GM23338 (cell line): ENCODE measurements around the gene CHRNB4. TPM values are rescaled to one million over a fixed set of nuclear protein-coding genes. Genes with fewer than 3 reads are reported as not detected.

Source experiments
- ATAC-seq: fragments of 200-7000 bp; cut with Tn5 transposase; 3 replicates; pipeline ENCODE4 v1.9.1; 2020
- DNase-seq: peaks from one replicate; pipeline ENCODE4 v3.0.0-alpha.2; 2015; ENCODE audit warnings: low spot score
- H2AFZ ChIP-seq: fragments of 200-600 bp; sonication (generic); 2 replicates; pipeline ENCODE4 v1.8.0; 2016; ENCODE audit warnings: antibody characterized with exemption, mild to moderate bottlenecking, moderate library complexity
- H3F3A ChIP-seq: fragments of 200-600 bp; sonication (generic); replicated peaks from 2 replicates; pipeline ENCODE4 v1.8.0; 2017; ENCODE audit warnings: antibody characterized with exemption, mixed run types, low read depth
- H3K27ac ChIP-seq: fragments of 200-600 bp; sonication (generic); 2 replicates; pipeline ENCODE4 v1.6.1; 2016; ENCODE audit warnings: low read depth
- H3K27me3 ChIP-seq: fragments of 200-600 bp; sonication (generic); 2 replicates; pipeline ENCODE4 v1.8.0; 2016; ENCODE audit warnings: mild to moderate bottlenecking, mixed run types, moderate library complexity; ENCODE audit not compliant: insufficient read depth
- H3K36me3 ChIP-seq: fragments of 200-600 bp; sonication (generic); 2 replicates; pipeline ENCODE4 v1.8.0; 2016; ENCODE audit warnings: mild to moderate bottlenecking; ENCODE audit not compliant: insufficient read depth
- H3K4me1 ChIP-seq: fragments of 200-600 bp; sonication (generic); 2 replicates; pipeline ENCODE4 v1.8.0; 2016; ENCODE audit warnings: mild to moderate bottlenecking, moderate library complexity; ENCODE audit not compliant: insufficient read depth
- H3K4me2 ChIP-seq: fragments of 200-600 bp; sonication (generic); 2 replicates; pipeline ENCODE4 v1.7.1; 2017; ENCODE audit warnings: mixed run types
- H3K4me3 ChIP-seq: fragments of 200-600 bp; sonication (generic); 2 replicates; pipeline ENCODE4 v1.6.1; 2016; ENCODE audit warnings: mixed run types
- H3K79me2 ChIP-seq: fragments of 200-600 bp; sonication (generic); replicated peaks from 2 replicates; pipeline ENCODE4 v1.8.0; 2017; ENCODE audit warnings: mild to moderate bottlenecking; ENCODE audit not compliant: insufficient read depth
- H3K9me2 ChIP-seq: fragments of 200-600 bp; sonication (generic); 2 replicates; pipeline ENCODE4 v1.8.0; 2017; ENCODE audit not compliant: insufficient read depth
- H4K20me1 ChIP-seq: fragments of 200-600 bp; sonication (generic); replicated peaks from 2 replicates; pipeline ENCODE4 v1.8.0; 2017; ENCODE audit warnings: mild to moderate bottlenecking; ENCODE audit not compliant: insufficient read depth
- H3K27ac Mint-ChIP-seq: 2 replicates; pipeline ENCODE4 v1.8.0; 2020; ENCODE audit warnings: inconsistent platforms, mild to moderate bottlenecking, moderate library complexity, mixed read lengths
- H3K27me3 Mint-ChIP-seq: 3 replicates; pipeline ENCODE4 v1.8.0; 2022; ENCODE audit warnings: low read depth, mild to moderate bottlenecking, moderate library complexity, mixed read lengths, inconsistent platforms; ENCODE audit not compliant: insufficient read depth, poor library complexity
- H3K36me3 Mint-ChIP-seq: 3 replicates; pipeline ENCODE4 v1.8.0; 2021; ENCODE audit warnings: low read depth, mild to moderate bottlenecking, inconsistent platforms, moderate library complexity, mixed read lengths
- H3K4me1 Mint-ChIP-seq: 3 replicates; pipeline ENCODE4 v1.8.0; 2020; ENCODE audit warnings: mild to moderate bottlenecking, inconsistent platforms, mixed read lengths
- H3K4me3 Mint-ChIP-seq: 3 replicates; pipeline ENCODE4 v1.8.0; 2021; ENCODE audit warnings: moderate library complexity, mild to moderate bottlenecking, inconsistent platforms, mixed read lengths
- H3K9me3 Mint-ChIP-seq: 3 replicates; pipeline ENCODE4 v1.8.0; 2020; ENCODE audit warnings: moderate library complexity, mild to moderate bottlenecking, inconsistent platforms, mixed read lengths
- CREB1 ChIP-seq: fragments of 250-450 bp; sonication (Bioruptor Pico); IDR thresholded peaks from 2 replicates; pipeline ENCODE4 v1.5.0; 2020; ENCODE audit warnings: low read depth, mild to moderate bottlenecking, moderate library complexity
- CTCF ChIP-seq, 2 experiments: fragments of 200-600 bp in 1 of 2; sonication (generic) in 1 of 2; conservative IDR thresholded peaks; 2 replicates each; pipeline versions ENCODE4 v1.5.1 to v1.6.1; 2016 to 2017; ENCODE audit warnings: antibody characterized with exemption in 2 of 2, low read depth in 2 of 2, mild to moderate bottlenecking in 2 of 2, moderate library complexity in 1 of 2
- ETS1 ChIP-seq: IDR thresholded peaks from 2 replicates; pipeline ENCODE4 v1.6.1; 2016; ENCODE audit warnings: antibody characterized with exemption
- EZH2 ChIP-seq: fragments of 200-600 bp; sonication (generic); IDR thresholded peaks from one replicate; pipeline ENCODE4 v1.8.0; 2017; ENCODE audit warnings: antibody characterized with exemption, mild to moderate bottlenecking, low read depth; ENCODE audit not compliant: unreplicated experiment
- EZH2phosphoT487 ChIP-seq: fragments of 200-600 bp; sonication (generic); IDR thresholded peaks from one replicate; pipeline ENCODE4 v1.8.1; 2018; ENCODE audit warnings: antibody characterized with exemption; ENCODE audit not compliant: unreplicated experiment
- JUNB ChIP-seq: IDR thresholded peaks from one replicate; pipeline ENCODE4 v1.6.1; 2016; ENCODE audit warnings: antibody characterized with exemption; ENCODE audit not compliant: unreplicated experiment
- NANOG ChIP-seq: IDR thresholded peaks from 2 replicates; pipeline ENCODE4 v1.6.1; 2016; ENCODE audit warnings: antibody characterized with exemption, borderline replicate concordance
- POLR2AphosphoS5 ChIP-seq: IDR thresholded peaks from 2 replicates; pipeline ENCODE4 v1.6.1; 2016; ENCODE audit warnings: antibody characterized with exemption, low read depth
- STAT1 ChIP-seq: IDR thresholded peaks from one replicate; pipeline ENCODE4 v1.6.1; 2016; ENCODE audit warnings: antibody characterized with exemption; ENCODE audit not compliant: unreplicated experiment
- ZNF114 ChIP-seq: fragments of 250-450 bp; sonication (Bioruptor Pico); IDR thresholded peaks from 2 replicates; pipeline ENCODE4 v1.5.0; 2020; ENCODE audit warnings: mild to moderate bottlenecking, moderate library complexity
- ZNF331 ChIP-seq: fragments of 250-450 bp; sonication (Bioruptor Pico); IDR thresholded peaks from 2 replicates; pipeline ENCODE4 v1.5.0; 2020; ENCODE audit warnings: low read depth, mild to moderate bottlenecking, moderate library complexity
- polyA plus RNA-seq: library from polyadenylated mRNA; unstranded; fragments of >200 nt; fragmentation: Nextera tagmentation; extraction: Ambion mirVana; gene quantifications from 2 replicates; pipeline ENCODE4 v1.2.1, GENCODE V29; 2016
- total RNA-seq: library from RNA; depleted of rRNA; stranded (reverse); fragments of >200 nt; shearing (Covaris generic); gene quantifications from 2 replicates; pipeline ENCODE4 v1.2.3, GENCODE V29; 2014
- TF ChIP-seq, protein P1 (sequence below): IDR thresholded peaks from one replicate; pipeline ENCODE4 v1.6.1; 2018; ENCODE audit warnings: antibody characterized with exemption; ENCODE audit not compliant: unreplicated experiment
- TF ChIP-seq, protein P2 (sequence below): fragments of 250-450 bp; sonication (Bioruptor Pico); IDR thresholded peaks from 2 replicates; pipeline ENCODE4 v1.5.0; 2020; ENCODE audit warnings: mild to moderate bottlenecking, moderate library complexity

Gene CHRNB4
- total and polyA plus RNA-seq, 2 experiments from 2014 or later, result 1.4 to 1.6 TPM

GRCh38 chr15:78615151-78615589 is 25.8 kb downstream of the CHRNB4 start (continued):
- TF ChIP-seq STAT1, result no peak

GRCh38 chr15:78614021-78614420 is 27.0 kb downstream of the CHRNB4 start:
- peaks cover 10% of the 10 kb centered on the region for H3K27me3 Mint-ChIP-seq
- DNase-seq, result no peak
- Histone ChIP-seq H3K4me2 (no peak overlapping the region), H3K27me3 (peaks cover 4% of the 10 kb centered on the region), H3K79me2 (no peaks in the 10 kb centered on the region), H2AFZ (no peak overlapping the region), H3K9me2 (no peaks in the 10 kb centered on the region), H4K20me1 (no peaks in the 10 kb centered on the region), H3K4me1 (no peaks in the 10 kb centered on the region), H3K4me3 (no peak overlapping the region), H3K27ac (no peak overlapping the region), H3K36me3 (no peaks in the 10 kb centered on the region), H3F3A (no peaks in the 10 kb centered on the region)
- peaks cover 17% of the 10 kb centered on the region for H3K9me3 Mint-ChIP-seq
- H3K4me3 Mint-ChIP-seq, result no peak overlapping the region
- H3K36me3 Mint-ChIP-seq, result peaks cover 4% of the 10 kb centered on the region; the same call in 2 of the 3 replicates
- H3K27ac Mint-ChIP-seq, result no peak overlapping the region
- ATAC-seq, result no peak
- H3K4me1 Mint-ChIP-seq, result peaks cover 6% of the 10 kb centered on the region
- TF ChIP-seq, protein P1, sequence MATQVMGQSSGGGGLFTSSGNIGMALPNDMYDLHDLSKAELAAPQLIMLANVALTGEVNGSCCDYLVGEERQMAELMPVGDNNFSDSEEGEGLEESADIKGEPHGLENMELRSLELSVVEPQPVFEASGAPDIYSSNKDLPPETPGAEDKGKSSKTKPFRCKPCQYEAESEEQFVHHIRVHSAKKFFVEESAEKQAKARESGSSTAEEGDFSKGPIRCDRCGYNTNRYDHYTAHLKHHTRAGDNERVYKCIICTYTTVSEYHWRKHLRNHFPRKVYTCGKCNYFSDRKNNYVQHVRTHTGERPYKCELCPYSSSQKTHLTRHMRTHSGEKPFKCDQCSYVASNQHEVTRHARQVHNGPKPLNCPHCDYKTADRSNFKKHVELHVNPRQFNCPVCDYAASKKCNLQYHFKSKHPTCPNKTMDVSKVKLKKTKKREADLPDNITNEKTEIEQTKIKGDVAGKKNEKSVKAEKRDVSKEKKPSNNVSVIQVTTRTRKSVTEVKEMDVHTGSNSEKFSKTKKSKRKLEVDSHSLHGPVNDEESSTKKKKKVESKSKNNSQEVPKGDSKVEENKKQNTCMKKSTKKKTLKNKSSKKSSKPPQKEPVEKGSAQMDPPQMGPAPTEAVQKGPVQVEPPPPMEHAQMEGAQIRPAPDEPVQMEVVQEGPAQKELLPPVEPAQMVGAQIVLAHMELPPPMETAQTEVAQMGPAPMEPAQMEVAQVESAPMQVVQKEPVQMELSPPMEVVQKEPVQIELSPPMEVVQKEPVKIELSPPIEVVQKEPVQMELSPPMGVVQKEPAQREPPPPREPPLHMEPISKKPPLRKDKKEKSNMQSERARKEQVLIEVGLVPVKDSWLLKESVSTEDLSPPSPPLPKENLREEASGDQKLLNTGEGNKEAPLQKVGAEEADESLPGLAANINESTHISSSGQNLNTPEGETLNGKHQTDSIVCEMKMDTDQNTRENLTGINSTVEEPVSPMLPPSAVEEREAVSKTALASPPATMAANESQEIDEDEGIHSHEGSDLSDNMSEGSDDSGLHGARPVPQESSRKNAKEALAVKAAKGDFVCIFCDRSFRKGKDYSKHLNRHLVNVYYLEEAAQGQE, result no peak
- TF ChIP-seq ETS1, result no peak
- no peak for TF ChIP-seq NANOG
- no peak for TF ChIP-seq JUNB
- no peak for TF ChIP-seq POLR2AphosphoS5
- TF ChIP-seq, protein P2, sequence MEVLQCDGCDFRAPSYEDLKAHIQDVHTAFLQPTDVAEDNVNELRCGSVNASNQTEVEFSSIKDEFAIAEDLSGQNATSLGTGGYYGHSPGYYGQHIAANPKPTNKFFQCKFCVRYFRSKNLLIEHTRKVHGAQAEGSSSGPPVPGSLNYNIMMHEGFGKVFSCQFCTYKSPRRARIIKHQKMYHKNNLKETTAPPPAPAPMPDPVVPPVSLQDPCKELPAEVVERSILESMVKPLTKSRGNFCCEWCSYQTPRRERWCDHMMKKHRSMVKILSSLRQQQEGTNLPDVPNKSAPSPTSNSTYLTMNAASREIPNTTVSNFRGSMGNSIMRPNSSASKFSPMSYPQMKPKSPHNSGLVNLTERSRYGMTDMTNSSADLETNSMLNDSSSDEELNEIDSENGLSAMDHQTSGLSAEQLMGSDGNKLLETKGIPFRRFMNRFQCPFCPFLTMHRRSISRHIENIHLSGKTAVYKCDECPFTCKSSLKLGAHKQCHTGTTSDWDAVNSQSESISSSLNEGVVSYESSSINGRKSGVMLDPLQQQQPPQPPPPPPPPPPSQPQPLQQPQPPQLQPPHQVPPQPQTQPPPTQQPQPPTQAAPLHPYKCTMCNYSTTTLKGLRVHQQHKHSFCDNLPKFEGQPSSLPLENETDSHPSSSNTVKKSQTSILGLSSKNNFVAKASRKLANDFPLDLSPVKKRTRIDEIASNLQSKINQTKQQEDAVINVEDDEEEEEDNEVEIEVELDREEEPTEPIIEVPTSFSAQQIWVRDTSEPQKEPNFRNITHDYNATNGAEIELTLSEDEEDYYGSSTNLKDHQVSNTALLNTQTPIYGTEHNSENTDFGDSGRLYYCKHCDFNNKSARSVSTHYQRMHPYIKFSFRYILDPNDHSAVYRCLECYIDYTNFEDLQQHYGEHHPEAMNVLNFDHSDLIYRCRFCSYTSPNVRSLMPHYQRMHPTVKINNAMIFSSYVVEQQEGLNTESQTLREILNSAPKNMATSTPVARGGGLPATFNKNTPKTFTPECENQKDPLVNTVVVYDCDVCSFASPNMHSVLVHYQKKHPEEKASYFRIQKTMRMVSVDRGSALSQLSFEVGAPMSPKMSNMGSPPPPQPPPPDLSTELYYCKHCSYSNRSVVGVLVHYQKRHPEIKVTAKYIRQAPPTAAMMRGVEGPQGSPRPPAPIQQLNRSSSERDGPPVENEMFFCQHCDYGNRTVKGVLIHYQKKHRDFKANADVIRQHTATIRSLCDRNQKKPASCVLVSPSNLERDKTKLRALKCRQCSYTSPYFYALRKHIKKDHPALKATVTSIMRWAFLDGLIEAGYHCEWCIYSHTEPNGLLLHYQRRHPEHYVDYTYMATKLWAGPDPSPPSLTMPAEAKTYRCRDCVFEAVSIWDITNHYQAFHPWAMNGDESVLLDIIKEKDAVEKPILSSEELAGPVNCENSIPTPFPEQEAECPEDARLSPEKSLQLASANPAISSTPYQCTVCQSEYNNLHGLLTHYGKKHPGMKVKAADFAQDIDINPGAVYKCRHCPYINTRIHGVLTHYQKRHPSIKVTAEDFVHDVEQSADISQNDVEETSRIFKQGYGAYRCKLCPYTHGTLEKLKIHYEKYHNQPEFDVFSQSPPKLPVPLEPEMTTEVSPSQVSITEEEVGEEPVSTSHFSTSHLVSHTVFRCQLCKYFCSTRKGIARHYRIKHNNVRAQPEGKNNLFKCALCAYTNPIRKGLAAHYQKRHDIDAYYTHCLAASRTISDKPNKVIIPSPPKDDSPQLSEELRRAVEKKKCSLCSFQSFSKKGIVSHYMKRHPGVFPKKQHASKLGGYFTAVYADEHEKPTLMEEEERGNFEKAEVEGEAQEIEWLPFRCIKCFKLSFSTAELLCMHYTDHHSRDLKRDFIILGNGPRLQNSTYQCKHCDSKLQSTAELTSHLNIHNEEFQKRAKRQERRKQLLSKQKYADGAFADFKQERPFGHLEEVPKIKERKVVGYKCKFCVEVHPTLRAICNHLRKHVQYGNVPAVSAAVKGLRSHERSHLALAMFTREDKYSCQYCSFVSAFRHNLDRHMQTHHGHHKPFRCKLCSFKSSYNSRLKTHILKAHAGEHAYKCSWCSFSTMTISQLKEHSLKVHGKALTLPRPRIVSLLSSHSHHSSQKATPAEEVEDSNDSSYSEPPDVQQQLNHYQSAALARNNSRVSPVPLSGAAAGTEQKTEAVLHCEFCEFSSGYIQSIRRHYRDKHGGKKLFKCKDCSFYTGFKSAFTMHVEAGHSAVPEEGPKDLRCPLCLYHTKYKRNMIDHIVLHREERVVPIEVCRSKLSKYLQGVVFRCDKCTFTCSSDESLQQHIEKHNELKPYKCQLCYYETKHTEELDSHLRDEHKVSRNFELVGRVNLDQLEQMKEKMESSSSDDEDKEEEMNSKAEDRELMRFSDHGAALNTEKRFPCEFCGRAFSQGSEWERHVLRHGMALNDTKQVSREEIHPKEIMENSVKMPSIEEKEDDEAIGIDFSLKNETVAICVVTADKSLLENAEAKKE (CRISPR knock-in tag), result no peak
- no peak for TF ChIP-seq STAT1
- no peak for TF ChIP-seq CTCF (conservative IDR thresholded peaks at IDR 0.05; ENCODE audit: low read depth in 2 of 2)
- no peak for TF ChIP-seq ZNF331 (CRISPR knock-in tag)
- no peak for TF ChIP-seq ZNF114 (CRISPR knock-in tag)
- no peak for TF ChIP-seq CREB1 (CRISPR knock-in tag)
- no peak for TF ChIP-seq EZH2phosphoT487
- TF ChIP-seq EZH2, result no peak
